K562 treated with DMSO at 1 percent for 12 hours (cell line): ENCODE measurements around the gene NCBP2L. TPM values are rescaled to one million over a fixed set of nuclear protein-coding genes. Genes with fewer than 3 reads are reported as not detected.

Experiments
- total RNA-seq: library from RNA; unstranded; fragments of 300-600 nt; gene quantifications from 2 replicates; pipeline ENCODE4 v1.2.3, GENCODE V29; 2022; ENCODE audit not compliant: insufficient read depth

The NCBP2L gene
- total RNA-seq, result not detected in 2 replicates

DNA sequence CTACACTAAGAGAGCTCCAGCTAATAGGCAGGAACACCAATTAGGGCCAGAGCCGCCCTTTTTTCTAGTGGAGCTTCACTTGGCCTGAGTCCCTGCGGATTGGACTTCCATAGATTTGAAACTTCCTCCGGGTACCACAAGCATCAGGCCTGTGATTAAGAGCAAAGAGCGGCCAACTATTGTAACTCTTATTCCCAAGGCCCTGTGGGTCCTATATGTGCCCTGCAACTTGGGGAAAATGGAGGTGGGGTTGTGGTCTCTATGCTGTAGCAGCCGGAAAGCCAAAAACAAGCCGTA is at the start of gene NCBP2L:
TSS of gene NCBP2L (plus strand) at position 198 of the 297 bp plus-strand sequence. CDS start 16,488 bp downstream, outside the sequence.

GRCh38 chrX:107775734-107776511 is 1.6 kb upstream of the NCBP2L start, which contains the start of gene TSC22D3:
TSC22D3 (minus strand) TSS chrX:107775787; CDS start chrX:107775419, 368 bp downstream.

GRCh38 chrX:107825698-107826237 is 48.2 kb downstream of the NCBP2L start, which contains the start of gene MID2:
MID2 (plus strand) TSS chrX:107825866; CDS start chrX:107826427, 561 bp downstream.

Other genes starting within 250 kb of the NCBP2L start
- 38.9 and 60.3 TPM in 2 replicates for gene PRPS1, start 149.2 kb upstream of the NCBP2L start, total RNA-seq
- gene TSC22D3, start 1.9 kb upstream of the NCBP2L start, total RNA-seq, result 9.0 and 11.9 TPM in 2 replicates
- gene MID2, start 48.1 kb downstream of the NCBP2L start, total RNA-seq, result not detected in 2 replicates
- gene TEX13B, start 204.6 kb downstream of the NCBP2L start, total RNA-seq, result not detected in 2 replicates